Stimulated activated CD8-positive, alpha-beta memory T cell treated with anti-CD3 and anti-CD28 coated beads, Interleukin-12 subunit alpha, Interleukin-12 subunit beta, amount 100 ng/mL, for 24 hours (primary cell): ENCODE measurements around the gene MKNK2.

ENCODE experiments used
- DNase-seq: peaks from one replicate; pipeline ENCODE4 v3.0.0-alpha.2; 2020; ENCODE audit errors: extremely low read depth

The MKNK2 gene

DNA sequence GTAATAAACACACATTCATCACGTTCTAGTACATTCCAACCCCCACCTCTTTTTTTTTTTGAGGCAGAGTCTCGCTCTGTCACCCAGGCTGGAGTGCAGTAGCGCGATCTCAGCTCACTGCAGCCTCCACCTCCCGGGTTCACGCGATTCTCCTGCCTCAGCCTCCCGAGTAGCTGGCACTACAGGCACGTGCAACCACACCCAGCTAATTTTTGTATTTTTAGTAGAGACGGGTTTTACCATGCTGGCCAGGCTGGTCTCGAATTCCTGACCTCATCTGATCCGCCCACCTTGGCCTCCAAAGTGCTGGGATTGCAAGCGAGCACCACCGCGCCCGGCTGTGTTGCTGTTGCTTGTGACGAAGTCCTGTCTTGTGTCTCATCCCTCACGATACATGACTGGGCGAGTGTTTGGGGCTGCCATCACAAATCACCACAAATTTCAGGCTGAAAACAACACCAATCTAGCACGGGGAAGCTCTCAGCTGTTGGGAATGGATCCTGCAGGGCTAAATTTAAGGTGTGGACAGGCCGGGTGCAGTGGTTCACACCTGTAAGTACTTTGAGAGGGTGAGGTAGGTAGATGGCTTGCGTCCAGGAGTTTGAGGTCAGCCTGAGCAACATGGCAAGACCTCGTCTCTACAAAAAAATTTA is 29.4 kb upstream of the MKNK2 start:
- DNase-seq, result no peak

DNA sequence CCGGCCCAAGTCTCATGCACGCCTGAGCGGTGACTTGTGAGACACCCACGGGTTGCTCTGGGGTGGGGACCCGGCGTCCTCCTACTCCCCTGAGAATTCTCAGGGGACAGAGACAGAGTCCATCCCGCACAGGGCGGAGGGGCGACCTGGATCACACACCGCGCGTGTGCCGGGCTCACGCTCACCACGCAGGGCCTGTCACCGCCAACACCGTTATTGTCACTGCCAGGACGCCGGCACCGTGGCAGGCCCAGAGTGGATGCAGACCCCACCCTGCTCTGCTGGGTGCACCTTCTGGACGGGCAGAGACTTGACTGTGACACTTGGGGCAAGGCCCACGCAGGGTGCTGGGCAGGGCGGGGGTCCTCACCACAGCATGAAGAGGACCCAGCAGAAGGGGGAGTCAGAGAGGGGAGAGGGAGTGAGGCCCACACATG is 28.8 kb upstream of the MKNK2 start:
- DNase-seq, result no peak

- DNase-seq, result no peak
Observed at GRCh38 chr19:2079076-2079864, 28.2 kb upstream of the MKNK2 start.

DNA sequence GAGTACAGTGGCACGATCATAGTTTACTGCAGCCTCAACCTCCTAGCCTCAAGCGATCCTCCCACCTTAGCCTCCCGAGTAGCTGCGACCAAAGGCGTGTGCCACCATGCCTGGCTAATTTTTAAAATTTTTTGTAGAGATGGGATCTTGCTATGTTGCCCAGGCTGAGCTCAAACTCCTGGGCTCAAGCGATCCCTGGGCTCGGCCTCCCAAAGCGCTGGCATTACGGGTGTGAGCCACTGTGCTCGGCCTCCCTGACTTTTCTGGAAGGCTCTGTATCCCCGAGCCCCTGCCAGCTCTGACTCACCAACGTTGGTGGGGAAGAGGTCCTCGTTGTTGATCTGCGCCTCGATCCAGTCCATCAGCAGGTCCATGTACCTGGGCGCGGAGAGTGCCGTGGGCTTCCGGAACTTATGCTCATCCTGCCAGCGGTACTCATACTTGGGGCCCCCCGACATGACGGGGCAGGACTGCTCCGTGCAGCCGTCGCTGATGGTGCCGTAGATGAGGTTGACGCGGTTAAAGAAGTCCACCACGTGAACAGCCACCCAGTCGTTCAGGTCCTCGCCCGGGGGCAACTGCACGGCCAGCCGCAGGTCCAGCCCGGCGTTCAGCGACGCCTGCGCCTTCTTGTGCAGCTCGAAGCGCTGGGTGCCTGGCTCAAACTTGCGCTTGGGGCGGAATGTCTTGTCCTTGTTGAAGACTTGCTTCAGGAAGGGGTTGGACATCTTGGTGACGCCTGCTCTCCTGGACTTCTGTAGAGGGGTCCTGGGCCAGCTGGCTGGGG is 27.0 kb upstream of the MKNK2 start:
- DNase-seq, result no peak

DNA sequence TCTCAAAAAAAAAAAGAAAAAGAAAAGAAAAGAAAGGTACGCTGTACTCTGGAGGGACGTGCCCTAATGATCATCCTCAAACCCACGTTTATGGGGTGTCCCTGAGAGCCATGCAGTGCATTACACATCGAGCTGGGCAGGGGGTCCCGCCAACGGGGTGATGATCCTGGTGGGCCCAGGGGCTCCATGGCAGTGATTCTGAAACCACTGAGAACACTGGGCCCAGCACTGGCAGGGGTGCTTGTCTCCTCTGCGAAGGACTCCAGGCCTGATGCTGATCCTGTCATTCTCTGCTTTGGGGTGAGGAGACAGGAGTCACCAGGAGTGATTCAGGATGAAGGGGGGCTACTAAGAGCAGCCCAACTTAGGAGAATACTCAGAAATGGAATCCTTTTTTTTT is 26.4 kb upstream of the MKNK2 start:
- DNase-seq, result no peak

GRCh38 chr19:2076526-2076944 is 25.5 kb upstream of the MKNK2 start:
- DNase-seq, result no peak

GRCh38 chr19:2072757-2073551 is 21.9 kb upstream of the MKNK2 start:
- no peak for DNase-seq

- no peak for DNase-seq
Observed at GRCh38 chr19:2070986-2071673, 20.1 kb upstream of the MKNK2 start.

- no peak for DNase-seq
Observed at GRCh38 chr19:2070436-2070827, 19.4 kb upstream of the MKNK2 start.

GRCh38 chr19:2064788-2065524 is 13.9 kb upstream of the MKNK2 start:
- no peak for DNase-seq

DNA sequence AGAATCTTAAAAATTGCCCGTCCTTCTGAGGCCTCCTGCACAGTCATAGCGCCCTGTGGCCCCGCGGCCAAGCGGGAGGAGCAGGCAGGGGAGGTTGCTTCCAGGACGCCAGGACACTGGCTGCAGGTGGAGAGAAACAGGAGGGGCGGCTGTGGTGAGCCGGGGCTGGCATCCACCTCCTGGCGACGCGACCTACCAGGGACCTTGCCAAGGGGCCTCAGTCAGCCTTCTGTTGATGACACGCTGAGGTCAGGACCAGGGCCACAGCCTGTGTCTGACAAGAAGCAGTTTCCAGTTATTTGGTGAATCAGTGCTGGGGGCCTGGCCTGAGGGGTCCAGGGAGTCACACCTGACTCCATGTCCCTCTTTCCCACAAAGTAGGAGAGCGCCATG is 13.3 kb upstream of the MKNK2 start:
- DNase-seq, result no peak

- DNase-seq, result no peak
Observed at GRCh38 chr19:2063824-2064223, 12.8 kb upstream of the MKNK2 start.

GRCh38 chr19:2062770-2063169 is 11.7 kb upstream of the MKNK2 start:
- DNase-seq, result no peak

DNA sequence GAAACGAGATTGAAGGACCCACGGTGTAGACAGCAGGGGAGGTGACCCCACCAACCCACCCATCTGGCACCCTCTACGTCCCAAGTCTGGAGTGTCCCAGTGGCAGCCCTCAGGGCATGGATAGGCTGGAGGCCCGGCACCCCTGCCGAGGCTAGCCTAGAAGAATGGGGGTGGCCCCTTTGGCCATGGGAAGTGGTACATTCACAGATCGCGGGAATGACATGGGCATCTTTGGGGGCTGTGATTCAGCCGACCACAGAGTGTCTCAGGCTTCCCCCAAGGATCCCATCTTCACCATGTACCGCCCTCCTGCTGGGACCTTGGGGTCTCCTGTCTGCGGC is 11.3 kb upstream of the MKNK2 start:
- no peak for DNase-seq

DNA sequence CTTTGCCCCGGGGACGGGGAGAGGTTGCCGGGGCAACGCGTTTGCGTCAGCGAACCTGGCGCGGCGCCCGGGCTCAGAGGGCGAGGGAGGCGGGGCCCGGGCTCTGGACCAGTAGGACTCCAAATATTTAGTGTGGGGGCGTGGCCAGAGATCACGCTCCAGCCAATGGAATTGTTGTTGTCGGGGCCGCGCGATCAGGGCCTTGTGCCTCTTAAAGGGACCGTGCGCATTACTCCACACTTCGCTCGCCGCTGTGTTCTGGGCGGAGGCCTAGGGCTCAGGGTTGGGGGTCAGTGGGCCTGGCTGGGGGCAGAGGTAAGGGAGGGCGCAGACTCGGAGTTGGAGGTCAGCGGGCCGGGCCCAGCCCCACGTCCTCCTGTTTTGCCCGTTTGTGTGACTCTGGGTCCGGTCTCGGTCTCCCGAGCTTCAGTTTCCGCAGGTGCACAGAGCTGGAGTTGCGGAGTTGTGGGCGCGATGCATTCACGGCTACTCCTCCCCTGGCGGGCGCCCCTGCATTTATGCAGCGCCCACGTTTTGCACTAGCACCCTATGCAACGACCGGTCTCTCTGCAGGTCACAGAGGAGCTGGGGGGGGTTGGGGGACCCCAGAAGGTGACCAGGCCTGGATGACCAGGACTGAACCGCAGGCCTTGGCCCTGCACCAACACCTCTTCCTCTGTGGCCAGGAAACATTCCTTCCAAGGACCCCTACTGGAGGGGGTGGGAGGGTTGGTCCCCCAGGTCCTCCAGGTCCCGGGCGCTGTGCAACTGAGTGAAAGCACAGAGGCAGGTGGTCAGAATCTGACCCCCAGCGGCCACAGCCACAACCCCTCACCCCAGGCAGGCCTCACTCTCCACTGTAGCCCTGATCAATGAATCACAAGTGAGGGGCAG is 10.7 kb upstream of the MKNK2 start:
- peak; percentile 99 for DNase-seq

GRCh38 chr19:2060884-2061494 is 9.9 kb upstream of the MKNK2 start:
- no peak for DNase-seq

GRCh38 chr19:2059422-2060201 is 8.6 kb upstream of the MKNK2 start:
- DNase-seq, result no peak
